H1 (cell line): Measurements from ENCODE around the gene GABRD. TPM values are rescaled to one million over a fixed set of nuclear protein-coding genes. Genes with fewer than 3 reads are reported as not detected.

Source experiments
- CTCF ChIA-PET: fragments of 300-600 bp; sonication (Branson Sonifier 250); formaldehyde crosslinking; loops from one replicate; lab custom pipeline; 2021; ENCODE audit not compliant: partially characterized antibody; lab: Charles Lee
- POLR2A ChIA-PET: fragments of 300-600 bp; sonication (Branson Sonifier 250); formaldehyde crosslinking; loops from one replicate; lab custom pipeline; 2021; ENCODE audit warnings: inconsistent platforms; ENCODE audit not compliant: partially characterized antibody; lab: Charles Lee
- DNase-seq, 2 experiments: peaks; one replicate each; pipeline versions ENCODE4 v3.0.0 to v3.0.0-alpha.2; 2010 to 2022; ENCODE audit warnings: low spot score in 2 of 2, low read depth in 1 of 2, mixed read lengths in 1 of 2
- FAIRE-seq: peaks from 2 replicates; lab custom pipeline; 2011; peaks lifted over from hg19 to GRCh38; lab: Jason Lieb, UNC
- H2AFZ ChIP-seq: 2 replicates; pipeline ENCODE4 v1.8.1; 2012; ENCODE audit warnings: low read length, inconsistent platforms
- H2AK5ac ChIP-seq: 2 replicates; pipeline ENCODE4 v1.6.1; 2013; ENCODE audit warnings: low read depth, low read length
- H2BK120ac ChIP-seq: replicated peaks from 2 replicates; pipeline ENCODE3; 2013; ENCODE audit warnings: low read depth, low read length, inconsistent platforms
- H2BK12ac ChIP-seq: 2 replicates; pipeline ENCODE4 v1.6.1; 2013; ENCODE audit warnings: low read depth, low read length
- H2BK15ac ChIP-seq: 2 replicates; pipeline ENCODE4 v1.6.1; 2013; ENCODE audit warnings: low read length
- H2BK20ac ChIP-seq: 2 replicates; pipeline ENCODE4 v1.6.1; 2013; ENCODE audit warnings: low read length
- H2BK5ac ChIP-seq: 2 replicates; pipeline ENCODE4 v1.6.1; 2013; ENCODE audit warnings: low read depth, low read length
- H3K14ac ChIP-seq: 2 replicates; pipeline ENCODE4 v1.6.1; 2013; ENCODE audit warnings: inconsistent platforms; ENCODE audit not compliant: insufficient read length
- H3K18ac ChIP-seq: 2 replicates; pipeline ENCODE4 v1.6.1; 2013; ENCODE audit warnings: low read length; ENCODE audit errors: extremely low read depth
- H3K23ac ChIP-seq: 2 replicates; pipeline ENCODE4 v1.6.1; 2013; ENCODE audit warnings: inconsistent platforms; ENCODE audit not compliant: insufficient read length
- H3K23me2 ChIP-seq: 2 replicates; pipeline ENCODE4 v1.6.1; 2013; ENCODE audit warnings: low read depth, low read length
- H3K27ac ChIP-seq: 2 replicates; pipeline ENCODE4 v1.6.1; 2011; ENCODE audit warnings: low read depth, low read length, inconsistent platforms
- H3K27me3 ChIP-seq, 4 experiments: replicated peaks in 1 of 4; 1 replicate in 1 of 4; 2 replicates in 3 of 4; pipeline versions ENCODE4 v1.6.1 to v1.8.1; 2011 to 2013; ENCODE audit warnings: low read length in 3 of 4, mild to moderate bottlenecking in 3 of 4, inconsistent platforms in 2 of 4, mixed read lengths in 2 of 4, moderate library complexity in 1 of 4; ENCODE audit not compliant: control insufficient read depth in 3 of 4, insufficient read depth in 3 of 4; ENCODE audit errors: extremely low read depth in 1 of 4
- H3K36me3 ChIP-seq, 4 experiments: 2 replicates each; pipeline versions ENCODE4 v1.6.1 to v1.8.1; 2011 to 2013; ENCODE audit warnings: mild to moderate bottlenecking in 4 of 4, low read length in 3 of 4, moderate library complexity in 2 of 4, control low read depth in 1 of 4, inconsistent platforms in 1 of 4; ENCODE audit not compliant: insufficient read depth in 4 of 4, control insufficient read depth in 2 of 4
- H3K4ac ChIP-seq: replicated peaks from 2 replicates; pipeline ENCODE3; 2013; ENCODE audit warnings: low read length, low read depth, mixed read lengths, inconsistent platforms; ENCODE audit not compliant: insufficient read length
- H3K4me1 ChIP-seq, 4 experiments: replicated peaks in 1 of 4; 1 replicate in 1 of 4; 2 replicates in 3 of 4; pipeline versions ENCODE4 v1.6.1 to v1.8.1; 2011 to 2013; ENCODE audit warnings: low read length in 3 of 4, inconsistent platforms in 2 of 4, mixed read lengths in 1 of 4; ENCODE audit not compliant: insufficient read depth in 4 of 4, control insufficient read depth in 3 of 4
- H3K4me2 ChIP-seq, 2 experiments: 2 replicates each; pipeline versions ENCODE4 v1.6.1 to v1.8.1; 2011 to 2013; ENCODE audit warnings: low read depth in 2 of 2, low read length in 2 of 2, control low read depth in 1 of 2, inconsistent platforms in 1 of 2, mild to moderate bottlenecking in 1 of 2; ENCODE audit not compliant: insufficient read depth in 1 of 2
- H3K4me3 ChIP-seq, 4 experiments: fragments of 200-600, 300-600 bp in 1 of 4; sonication (generic), shearing (Covaris generic), sonication (Bioruptor Twin) in 1 of 4; 2 replicates each; pipeline versions ENCODE4 v1.5.1 to v1.8.1; 2011 to 2016; ENCODE audit warnings: low read length in 4 of 4, low read depth in 3 of 4, control low read depth in 2 of 4, inconsistent platforms in 2 of 4, mild to moderate bottlenecking in 2 of 4, mixed read lengths in 1 of 4, moderate library complexity in 1 of 4; ENCODE audit not compliant: insufficient read depth in 2 of 4; ENCODE audit errors: extremely low read depth in 1 of 4
- H3K56ac ChIP-seq: replicated peaks from 2 replicates; pipeline ENCODE3; 2013; ENCODE audit warnings: low read depth, mild to moderate bottlenecking, mixed read lengths, low read length, inconsistent platforms; ENCODE audit not compliant: insufficient read length
- H3K79me1 ChIP-seq: 2 replicates; pipeline ENCODE4 v1.6.1; 2013; ENCODE audit warnings: low read depth, low read length, control low read depth
- H3K79me2 ChIP-seq, 2 experiments: 2 replicates each; pipeline versions ENCODE4 v1.6.1 to v1.8.1; 2012 to 2013; ENCODE audit warnings: low read length in 2 of 2, mild to moderate bottlenecking in 2 of 2, inconsistent platforms in 1 of 2; ENCODE audit not compliant: insufficient read depth in 2 of 2, control insufficient read depth in 1 of 2
- H3K9ac ChIP-seq, 4 experiments: replicated peaks in 1 of 4; 1 replicate in 1 of 4; 2 replicates in 3 of 4; pipeline versions ENCODE4 v1.6.1 to v1.8.1; 2011 to 2013; ENCODE audit warnings: low read depth in 3 of 4, low read length in 3 of 4, control low read depth in 2 of 4, mild to moderate bottlenecking in 2 of 4, moderate library complexity in 2 of 4, inconsistent platforms in 1 of 4; ENCODE audit errors: extremely low read depth in 1 of 4
- H3K9me3 ChIP-seq, 2 experiments: 2 replicates each; pipeline versions ENCODE4 v1.6.1 to v1.8.1; 2012 to 2013; ENCODE audit warnings: mild to moderate bottlenecking in 2 of 2, moderate library complexity in 2 of 2, control low read depth in 1 of 2, inconsistent platforms in 1 of 2, low read depth in 1 of 2, low read length in 1 of 2, mixed read lengths in 1 of 2; ENCODE audit not compliant: insufficient read depth in 2 of 2
- H4K20me1 ChIP-seq, 2 experiments: replicated peaks in 1 of 2; 2 replicates each; pipeline versions ENCODE3 to v1.8.1; 2011 to 2013; ENCODE audit warnings: inconsistent platforms in 2 of 2, low read length in 2 of 2, mild to moderate bottlenecking in 1 of 2; ENCODE audit not compliant: insufficient read depth in 2 of 2, control insufficient read depth in 1 of 2
- H4K5ac ChIP-seq: 2 replicates; pipeline ENCODE4 v1.6.1; 2013; ENCODE audit warnings: low read length, low read depth, mixed read lengths, inconsistent platforms; ENCODE audit not compliant: insufficient read length
- H4K8ac ChIP-seq: 2 replicates; pipeline ENCODE4 v1.8.0; 2013; ENCODE audit warnings: mild to moderate bottlenecking, moderate library complexity, low read length, inconsistent platforms; ENCODE audit not compliant: insufficient read depth; ENCODE audit errors: extremely low read depth
- H4K91ac ChIP-seq: replicated peaks from 2 replicates; pipeline ENCODE3; 2013; ENCODE audit warnings: low read length, mixed read lengths, inconsistent platforms; ENCODE audit not compliant: insufficient read length
- CHD2 ChIP-seq: IDR thresholded peaks from 2 replicates; pipeline ENCODE4 v1.6.1; 2012; ENCODE audit warnings: low read length, improper control_type of control experiment
- EGR1 ChIP-seq: IDR thresholded peaks from 2 replicates; pipeline ENCODE4 v1.6.1; 2011; ENCODE audit warnings: low read depth, low read length, borderline replicate concordance
- EP300 ChIP-seq, 2 experiments: IDR thresholded peaks; 1 replicate in 1 of 2; 2 replicates in 1 of 2; pipeline ENCODE4 v1.6.1; 2011 to 2012; ENCODE audit warnings: low read depth in 2 of 2, low read length in 2 of 2, mild to moderate bottlenecking in 2 of 2, borderline replicate concordance in 1 of 2, inconsistent platforms in 1 of 2, moderate library complexity in 1 of 2
- KDM5A ChIP-seq: fragments of 200-600 bp; IDR thresholded peaks from 2 replicates; pipeline ENCODE4 v1.7.1; 2012; ENCODE audit warnings: mild to moderate bottlenecking, low read length, inconsistent platforms, mixed read lengths
- MAFK ChIP-seq: IDR thresholded peaks from 2 replicates; pipeline ENCODE4 v1.6.1; 2012; ENCODE audit warnings: low read depth, mild to moderate bottlenecking, improper control_type of control experiment, low read length
- RAD21 ChIP-seq, 2 experiments: IDR thresholded peaks in 1 of 2; conservative IDR thresholded peaks in 1 of 2; 2 replicates each; pipeline ENCODE4 v1.6.1; 2011; ENCODE audit warnings: low read depth in 2 of 2, low read length in 2 of 2, improper control_type of control experiment in 1 of 2, inconsistent platforms in 1 of 2, mild to moderate bottlenecking in 1 of 2, moderate library complexity in 1 of 2
- TAF1 ChIP-seq: IDR thresholded peaks from 2 replicates; pipeline ENCODE4 v1.6.1; 2011; ENCODE audit warnings: mild to moderate bottlenecking, low read depth, low read length
- TAF7 ChIP-seq: optimal IDR thresholded peaks from 2 replicates; pipeline ENCODE3; 2011; ENCODE audit warnings: low read depth, mild to moderate bottlenecking, inconsistent platforms, low read length, moderate library complexity, borderline replicate concordance
- TEAD4 ChIP-seq: IDR thresholded peaks from 2 replicates; pipeline ENCODE4 v1.6.1; 2012; ENCODE audit warnings: low read depth, low read length, inconsistent platforms, mixed read lengths
- YY1 ChIP-seq: IDR thresholded peaks from 2 replicates; pipeline ENCODE4 v1.6.1; 2011; ENCODE audit warnings: low read depth, mild to moderate bottlenecking, low read length
- WGBS, 2 experiments: shearing (Covaris generic) in 1 of 2; methylation state at CpG; one replicate each; pipeline versions ENCODE4 v1.1.6 to v1.1.7; 2013 to 2015; ENCODE audit warnings: low lambda C conversion rate in 2 of 2, mixed read lengths in 2 of 2, inconsistent platforms in 1 of 2, low coverage in 1 of 2, missing lambda C conversion rate in 1 of 2; ENCODE audit not compliant: insufficient replicate concordance in 2 of 2, insufficient coverage in 1 of 2, insufficient read length in 1 of 2; ENCODE audit errors: extremely low coverage in 1 of 2, missing lambda C conversion rate in 1 of 2; 5-methylcytosine and 5-hydroxymethylcytosine counted together
- polyA plus RNA-seq, 7 experiments: library from polyadenylated mRNA; depleted of rRNA in 3 of 7; stranded (reverse) in 5 of 7; unstranded in 2 of 7; fragments of >200 nt in 5 of 7; fragments of 200-250 nt in 2 of 7; gene quantifications; 1 replicate in 5 of 7; 2 replicates in 1 of 7; 4 replicates in 1 of 7; pipeline versions ENCODE4 v1.2.1 to v1.2.3, GENCODE V29; 2011 to 2013; ENCODE audit warnings: missing spikeins in 2 of 7, mixed read lengths in 2 of 7
- total RNA-seq: library from RNA; stranded (reverse); fragmentation: NEBNext Ultra II Directional; extraction: Animal tissue kit (Norgen Biotek cat#: 25700); gene quantifications from 2 replicates; pipeline ENCODE4 v1.2.1, GENCODE V29; 2021

The GABRD gene
- total and polyA plus RNA-seq, 2 of the 8 experiments (the other 6 are each of a cell fraction or from before 2014, with no cell fraction given): 1.8 to 3.0 TPM

DNA sequence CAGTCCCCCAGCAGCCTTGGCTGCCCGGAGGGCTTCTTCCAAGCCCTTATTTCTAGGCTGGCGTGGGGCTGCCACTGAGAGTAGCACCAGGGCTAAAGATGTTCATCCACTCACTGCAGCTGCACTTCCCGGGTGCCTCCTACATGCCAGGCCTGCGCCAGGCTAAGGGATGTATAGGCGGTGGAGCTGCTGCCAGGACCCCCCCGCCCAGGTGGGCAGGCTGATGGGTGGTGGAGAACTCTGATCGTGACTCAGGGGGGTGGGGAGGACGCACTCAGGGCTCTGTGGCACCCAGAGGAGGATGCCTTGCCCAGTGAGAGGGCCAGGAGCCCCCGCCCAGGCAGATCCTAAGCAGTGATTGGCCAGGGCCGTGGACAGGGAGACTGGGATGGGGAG, 49.6 kb upstream of the GABRD start:
- no peak overlapping the region for H4K91ac ChIP-seq

More for the DNA sequence above, 49.6 kb upstream of the GABRD start:
- DNase-seq: no peak
- Histone ChIP-seq H3K14ac (no peak overlapping the region), H4K8ac (no peak overlapping the region; the same call in 1 of the 2 replicates), H2AFZ (no peak overlapping the region), H3K56ac (no peak overlapping the region), H2BK15ac (no peak overlapping the region), H3K23me2 (no peaks in the 10 kb centered on the region; the same call in 1 of the 2 replicates), H2BK20ac (no peak overlapping the region), H3K4me2 (no peak overlapping the region), H4K20me1 (peaks cover 0 to 10% of the 10 kb centered on the region in 2 experiments), H3K4ac (no peak overlapping the region), H3K18ac (no peak overlapping the region), H3K4me1 (no peaks in the 10 kb centered on the region), H3K79me2 (no peaks in the 10 kb centered on the region), H3K27me3 (no peaks in the 10 kb centered on the region), H2BK5ac (no peak overlapping the region), H2AK5ac (no peak overlapping the region), H3K27ac (no peak overlapping the region), H2BK120ac (no peak overlapping the region), H2BK12ac (no peak overlapping the region), H3K9ac (no peak overlapping the region), H3K79me1 (peaks cover 5% of the 10 kb centered on the region), H3K36me3 (no peaks in the 10 kb centered on the region; a peak in 1 of 8 replicates), H4K5ac (no peak overlapping the region), H3K9me3 (peaks cover 6 to 10% of the 10 kb centered on the region in 2 experiments; a peak in 2 of 4 replicates), H3K4me3 (no peak overlapping the region), H3K23ac (no peak overlapping the region)
- no peak for FAIRE-seq
- ChIA-PET CTCF (interaction anchor here (0.8 to 15.6 kb wide), 7 partner anchors 8 to 74 kb away, joined by 3 to 249 read pairs (median 7); no protein-coding TSS in a partner anchor), POLR2A (no interaction called here)
- WGBS, 2 experiments: 90% methylated on average over 10 of the region's 10 CpGs; no CpG with 5 or more reads in 1 of the 2 experiments
- TF ChIP-seq EGR1: no peak
- no peak for TF ChIP-seq TAF1
- TF ChIP-seq TAF7: no peak
- TF ChIP-seq TEAD4: no peak
- no peak for TF ChIP-seq EP300 (IDR thresholded peaks at IDR 0.05; ENCODE audit: borderline replicate concordance in 1 of 2, low read depth in 2 of 2, low read length in 2 of 2)
- no peak for TF ChIP-seq RAD21 (IDR thresholded peaks at IDR 0.05 in 1 of 2, conservative IDR thresholded peaks at IDR 0.05 in 1 of 2; ENCODE audit: low read depth in 2 of 2, low read length in 2 of 2)
- no peak for TF ChIP-seq KDM5A
- TF ChIP-seq MAFK: no peak
- no peak for TF ChIP-seq YY1
- TF ChIP-seq CHD2: no peak
